Inflammatory macrophage treated with lipopolysaccharide for 1 hour (primary cell): ENCODE results near the gene CBX7.

ENCODE experiments used
- DNase-seq, 2 donors: peaks; one replicate each; pipeline ENCODE4 v3.0.0-alpha.2; 2020 to 2022

CBX7 gene

DNA sequence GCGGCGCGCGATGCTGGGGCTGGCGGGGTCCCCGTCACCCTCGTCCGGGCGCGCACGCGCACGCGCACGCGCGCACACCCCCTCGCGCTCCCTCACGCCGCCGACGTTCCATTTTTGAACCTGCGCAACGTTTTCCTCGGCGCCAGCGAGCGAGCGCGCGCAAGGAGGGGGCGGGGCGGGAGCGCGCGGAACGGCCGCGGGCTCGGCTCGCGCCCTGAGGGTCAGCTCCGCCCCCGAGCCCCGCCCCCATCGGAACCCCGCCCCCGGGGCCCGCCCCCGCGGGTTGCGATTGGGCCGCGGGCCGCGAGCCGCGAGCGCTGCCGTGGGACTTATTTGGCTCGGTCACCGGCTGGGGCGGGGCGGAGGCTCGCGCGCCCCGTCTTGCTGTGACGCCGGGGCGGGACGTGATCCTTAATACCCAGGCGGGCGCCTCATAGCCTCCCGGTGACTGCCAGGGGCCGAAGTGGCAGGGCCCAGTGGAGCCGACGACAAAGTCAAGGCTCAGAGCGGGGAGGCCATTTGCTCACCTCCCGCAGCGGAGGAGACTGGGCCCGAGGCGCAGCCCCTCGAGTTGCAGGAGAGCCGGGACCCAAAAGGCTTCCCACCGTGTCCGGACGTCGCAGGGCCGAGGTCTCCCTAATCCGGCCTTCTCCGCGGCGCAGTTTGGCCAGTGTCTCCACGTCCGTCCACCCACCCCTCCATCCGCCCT is at the start of gene CBX7:
TSS of gene CBX7 (minus strand) at position 170 of the 709 bp plus-strand sequence. CDS start 236 bp downstream, outside the sequence.
- DNase-seq, result peak; percentile 81 to 92

DNA sequence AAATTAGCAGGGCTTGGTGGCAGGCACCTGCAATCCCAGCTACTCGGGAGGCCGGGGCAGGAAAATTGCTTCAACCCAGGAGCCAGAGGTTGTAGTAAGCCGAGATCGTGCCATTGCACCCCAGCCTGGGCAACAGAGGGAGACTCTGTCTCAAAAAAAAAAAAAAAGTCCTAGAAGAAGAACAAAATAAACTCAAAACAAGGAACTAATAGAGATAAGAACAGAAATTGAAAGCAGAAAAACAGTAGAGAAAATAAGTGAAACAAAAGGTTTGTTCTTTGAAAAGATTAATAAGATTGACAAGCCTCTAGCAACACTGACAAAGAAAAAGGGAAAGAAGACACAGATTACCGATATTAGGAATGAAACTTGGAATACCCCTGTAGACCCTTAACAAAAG is 45.1 kb upstream of the CBX7 start:
- no peak for DNase-seq

DNA sequence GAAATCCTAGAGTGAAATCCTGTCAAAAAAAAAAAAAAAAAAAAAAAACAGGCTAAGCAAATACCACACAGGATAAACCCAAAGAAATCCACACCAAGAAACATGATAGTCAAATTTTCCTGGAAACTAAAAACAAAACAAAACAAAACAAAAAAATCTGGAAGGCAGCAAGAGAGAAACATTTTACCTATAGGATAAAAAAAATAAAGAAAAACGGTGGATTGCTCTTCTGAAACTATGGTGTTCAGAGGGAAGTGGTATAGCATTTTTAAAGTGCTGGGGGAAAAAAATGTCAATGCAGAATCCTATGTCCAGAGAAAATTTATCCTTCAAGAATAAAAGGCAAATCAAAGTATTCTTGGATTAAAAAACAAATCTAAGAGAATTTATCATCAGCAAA is 41.6 kb upstream of the CBX7 start:
- no peak for DNase-seq

DNA sequence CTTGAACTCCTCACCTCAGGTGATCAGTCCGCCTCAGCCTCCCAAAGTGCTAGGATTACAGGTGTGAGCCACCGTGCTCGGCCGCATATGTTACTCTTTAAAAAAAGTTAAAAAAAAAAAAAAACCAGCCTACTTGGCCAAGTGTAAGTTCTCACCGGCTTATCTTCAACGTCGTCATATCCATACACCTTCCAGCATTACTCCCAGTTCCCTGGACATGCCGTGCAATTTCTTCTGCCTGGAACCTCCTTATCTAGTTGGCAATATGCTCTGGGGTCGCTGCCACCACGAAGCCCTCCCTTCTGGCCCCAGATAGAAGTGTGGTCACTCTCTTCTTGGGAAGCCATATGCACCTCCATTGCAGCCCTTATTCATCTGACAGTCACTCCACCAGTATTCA is 36.3 kb upstream of the CBX7 start:
- no peak for DNase-seq

DNA sequence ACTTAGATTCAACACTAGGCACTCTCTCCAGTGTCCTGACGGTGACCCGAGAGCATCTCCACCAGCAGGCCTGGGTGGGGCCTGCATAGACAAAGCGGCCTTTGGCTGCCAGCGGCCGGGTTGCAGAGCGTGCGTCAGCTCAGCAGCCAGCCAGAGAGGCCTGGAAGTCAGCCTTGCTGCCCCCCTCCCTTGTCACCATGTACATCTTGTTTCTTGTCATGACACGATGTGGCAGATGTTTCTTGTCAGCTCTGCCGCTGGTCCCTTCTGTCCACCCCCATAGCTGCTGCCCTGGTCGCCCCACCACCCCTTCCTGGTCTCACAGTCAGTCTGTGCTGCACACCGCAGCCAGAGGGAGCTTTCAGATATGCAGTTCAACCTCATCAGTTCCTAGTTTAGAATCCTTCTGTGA is 33.1 kb upstream of the CBX7 start:
- no peak for DNase-seq

DNA sequence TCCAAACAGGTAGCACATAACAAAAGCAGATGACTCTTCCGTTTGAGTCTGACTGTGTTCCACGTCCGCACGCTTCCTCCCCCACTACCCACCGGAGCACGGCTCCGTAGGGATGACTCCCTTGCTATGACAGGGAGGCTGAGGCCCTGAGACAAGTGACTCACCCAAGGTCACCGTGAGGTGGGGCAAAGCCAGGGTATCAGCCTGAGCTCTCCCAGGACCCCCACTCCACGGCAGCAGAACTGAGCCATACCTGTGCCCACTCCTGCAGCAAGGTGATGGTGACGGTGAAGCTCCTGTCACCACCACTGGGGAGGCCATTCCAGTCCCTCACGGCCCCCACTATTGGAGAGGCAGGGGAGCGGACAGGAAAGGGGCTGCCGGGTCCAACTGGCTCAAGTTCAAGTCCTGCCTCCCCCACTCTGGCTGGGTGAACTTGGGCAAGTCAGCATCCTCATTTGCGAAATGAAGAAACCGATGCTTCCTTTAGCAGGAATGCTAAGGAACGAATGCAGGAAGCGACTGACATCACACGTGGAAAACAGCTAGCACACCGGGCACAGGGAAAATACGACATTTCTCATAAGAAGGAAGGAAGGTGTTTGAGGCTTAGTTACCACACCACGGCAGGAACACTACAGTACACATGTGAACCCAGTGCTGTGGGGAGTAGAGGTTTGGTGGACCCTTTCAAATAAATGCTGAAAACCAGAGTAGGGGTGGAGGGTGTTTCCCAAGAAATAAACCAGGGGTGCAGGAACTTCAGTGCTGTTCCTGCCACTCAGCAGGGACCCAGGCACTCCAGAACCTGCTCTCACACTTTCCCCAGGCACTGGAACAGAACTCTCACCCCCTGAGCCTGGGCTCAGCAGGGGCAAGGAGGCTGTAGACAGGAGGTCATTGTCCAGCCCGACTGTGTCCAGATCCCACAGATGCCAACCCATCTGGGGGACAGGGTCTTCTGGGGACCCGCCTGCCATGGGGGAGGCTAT is 32.4 kb upstream of the CBX7 start:
- DNase-seq, result no peak

DNA sequence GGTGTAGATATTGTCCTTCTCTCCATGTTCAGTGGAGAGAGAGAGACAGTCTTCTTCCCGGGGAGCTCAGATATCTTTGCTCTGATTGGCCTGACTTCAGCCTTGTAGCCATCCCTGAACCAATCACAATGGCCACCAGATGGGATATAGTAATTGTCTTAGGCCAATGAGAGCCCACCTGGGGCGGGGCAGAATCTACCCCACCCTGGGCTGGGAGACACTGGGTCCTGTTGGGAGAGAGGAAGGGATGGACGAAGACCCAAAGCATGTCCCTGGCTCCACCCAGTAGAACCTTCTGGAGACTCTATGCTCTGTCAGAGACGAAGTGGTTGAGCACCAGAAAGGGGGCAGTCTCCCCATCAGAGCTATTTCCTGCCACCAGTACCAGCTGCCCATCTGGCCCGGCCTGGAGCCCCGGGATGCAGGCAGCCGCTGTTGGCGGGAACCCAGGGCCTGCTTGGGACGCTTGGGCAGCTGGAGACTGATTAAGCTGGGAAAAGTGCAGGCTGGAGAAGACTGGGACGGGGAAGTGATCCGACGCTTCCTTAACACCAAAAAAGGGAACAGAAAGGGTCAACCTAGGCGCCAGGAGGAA is 31.6 kb upstream of the CBX7 start:
- DNase-seq, result no peak

DNA sequence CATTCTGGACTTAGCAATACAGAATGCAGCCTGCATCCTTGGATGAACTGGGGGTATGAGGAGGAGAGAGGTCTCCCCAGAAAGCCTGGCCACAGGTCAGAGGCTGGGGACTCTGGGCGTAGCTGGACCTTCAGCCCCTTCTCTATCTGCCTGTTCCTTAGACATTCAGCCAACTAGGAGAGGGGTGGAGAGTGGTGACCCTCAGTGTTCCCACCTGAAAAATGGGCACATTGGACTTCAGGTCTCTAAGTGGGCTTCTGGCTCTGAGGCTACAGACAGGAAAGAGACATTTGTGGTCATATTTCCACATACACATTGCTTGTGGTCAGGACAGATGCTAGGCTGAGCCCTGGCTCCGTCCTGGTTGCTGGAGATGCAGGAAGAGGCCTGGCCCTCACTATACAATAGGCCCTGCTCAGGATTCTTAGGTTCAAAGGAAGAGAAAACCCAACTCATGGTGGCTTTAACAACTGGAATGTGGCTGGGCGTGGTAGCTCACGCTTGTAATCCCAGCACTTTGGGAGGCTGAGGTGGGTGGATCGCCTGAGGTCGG is 30.1 kb upstream of the CBX7 start:
- DNase-seq, result no peak

DNA sequence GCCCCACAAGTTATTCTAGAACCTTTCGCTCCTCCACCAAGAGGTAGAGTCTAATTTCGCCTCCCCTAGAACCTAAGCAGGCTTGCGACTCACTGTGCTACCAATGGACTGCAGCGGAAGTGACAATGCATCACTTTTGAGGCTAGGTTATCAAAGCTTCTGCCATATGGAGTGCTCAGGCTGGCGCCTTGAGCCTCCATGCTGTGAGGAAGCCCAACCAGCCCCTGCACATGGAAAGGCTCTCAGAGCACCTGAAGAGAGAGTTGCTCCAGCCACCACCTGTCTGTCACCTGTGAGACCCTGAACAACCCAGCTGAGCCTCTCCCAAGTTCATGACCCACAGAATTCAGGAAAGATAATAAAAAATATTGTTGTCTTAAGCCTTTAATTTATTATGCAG is 29.3 kb upstream of the CBX7 start:
- DNase-seq, result no peak

DNA sequence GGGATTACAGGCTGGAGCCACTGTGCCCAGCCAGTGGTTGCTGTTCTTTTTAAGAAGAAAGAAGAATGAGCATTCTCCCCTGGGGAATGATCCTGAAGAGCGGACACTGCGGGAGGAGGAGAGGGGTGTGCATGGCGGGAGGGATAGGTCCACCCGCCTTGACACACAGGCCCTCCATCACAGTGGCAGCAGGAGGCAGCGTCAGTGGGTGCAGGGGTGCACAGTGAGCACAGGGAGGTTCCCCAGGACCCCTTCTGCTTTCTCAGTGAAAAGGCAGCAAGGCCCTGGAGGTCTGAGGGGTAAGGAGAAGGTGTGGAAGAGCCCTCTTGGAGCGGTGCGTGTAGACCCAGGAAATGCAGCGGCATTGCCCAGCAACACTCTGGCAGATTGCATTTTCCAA is 28.9 kb upstream of the CBX7 start:
- DNase-seq, result no peak

DNA sequence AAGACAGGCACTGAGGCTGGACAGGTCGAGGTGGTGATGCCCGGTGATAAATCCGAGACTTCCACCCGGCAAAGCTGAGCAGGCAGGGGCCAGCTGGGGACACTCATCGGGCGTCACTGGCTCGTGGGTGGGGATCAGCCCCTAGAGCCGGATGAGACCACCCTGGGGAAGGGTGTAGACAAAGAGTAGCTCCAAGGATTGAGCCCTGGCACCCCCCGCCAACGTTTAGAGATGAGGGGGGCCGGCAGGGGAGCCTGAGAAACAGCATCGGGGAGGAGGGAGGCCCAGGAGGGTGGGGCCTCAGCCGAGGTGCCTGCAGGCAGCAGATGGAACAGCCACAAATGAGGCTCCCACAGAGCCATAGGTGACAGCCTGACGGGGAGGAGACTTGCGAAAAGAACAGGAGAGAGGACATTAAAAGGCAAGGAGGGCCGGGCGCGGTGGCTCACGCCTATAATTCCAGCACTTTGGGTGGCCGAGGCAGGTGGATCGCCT is 27.4 kb upstream of the CBX7 start:
- DNase-seq, result no peak

DNA sequence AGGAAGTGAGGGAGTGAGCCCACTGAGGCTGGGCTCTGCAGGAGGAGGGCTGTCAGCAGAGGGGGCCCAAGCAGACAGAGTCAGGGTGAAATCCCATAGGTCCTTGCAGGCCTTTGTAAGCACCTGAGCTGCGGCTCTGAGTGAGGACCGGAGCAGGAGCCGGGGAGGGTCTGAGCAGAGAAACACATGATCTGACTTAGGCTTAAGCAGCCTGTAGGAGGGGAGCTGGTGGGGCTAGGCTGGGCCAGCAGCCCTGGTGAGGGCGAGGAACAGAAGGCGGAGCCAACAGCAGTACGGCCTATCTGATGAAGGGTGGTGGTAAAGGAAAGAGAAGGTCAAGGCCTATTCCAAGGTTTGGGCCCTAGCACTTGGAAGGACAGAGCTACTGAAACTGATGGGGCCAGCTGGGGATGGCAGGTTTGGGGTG is 26.9 kb upstream of the CBX7 start:
- no peak for DNase-seq

DNA sequence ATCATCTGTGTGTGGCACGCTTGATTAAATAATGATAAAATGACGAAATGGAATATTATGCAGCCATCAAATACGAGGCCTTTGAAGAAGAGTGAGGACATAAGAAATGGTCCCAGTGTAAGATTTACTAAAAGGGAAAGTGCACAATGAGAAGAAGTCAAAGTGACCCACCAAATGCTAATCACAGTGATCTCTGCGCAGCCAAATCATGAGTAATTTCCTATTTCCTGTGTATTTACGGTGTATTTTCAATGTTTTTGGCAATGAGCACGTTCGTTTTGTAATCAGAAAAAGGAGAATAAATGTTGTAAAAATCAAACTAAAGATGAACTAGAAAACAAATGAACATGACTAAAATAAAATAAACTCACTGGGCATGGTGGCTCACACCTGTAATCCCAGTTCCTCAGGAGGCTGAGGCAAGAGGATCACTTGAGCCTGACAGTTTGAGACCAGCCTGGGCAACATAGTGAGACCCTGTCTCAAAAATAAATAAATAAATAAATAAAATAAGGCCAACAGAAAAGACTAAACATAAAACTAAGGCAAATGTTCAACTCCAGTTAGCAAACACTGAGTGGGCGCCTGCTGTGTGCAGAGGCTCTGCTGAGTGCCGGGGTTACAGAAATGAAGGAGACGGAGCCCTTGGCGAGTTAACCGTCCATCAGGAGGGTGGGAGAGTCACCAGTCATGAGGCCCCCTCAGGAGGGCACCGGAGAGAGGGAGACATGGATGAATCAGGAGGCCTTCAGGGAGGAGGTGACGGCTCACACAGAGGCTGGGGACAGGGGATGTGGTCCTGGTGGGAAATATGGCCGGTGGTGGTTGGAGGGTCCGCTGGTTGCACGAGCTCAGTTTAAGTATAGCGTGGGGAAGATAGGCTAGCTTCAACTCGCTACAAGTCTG is 26.0 kb upstream of the CBX7 start:
- no peak for DNase-seq

DNA sequence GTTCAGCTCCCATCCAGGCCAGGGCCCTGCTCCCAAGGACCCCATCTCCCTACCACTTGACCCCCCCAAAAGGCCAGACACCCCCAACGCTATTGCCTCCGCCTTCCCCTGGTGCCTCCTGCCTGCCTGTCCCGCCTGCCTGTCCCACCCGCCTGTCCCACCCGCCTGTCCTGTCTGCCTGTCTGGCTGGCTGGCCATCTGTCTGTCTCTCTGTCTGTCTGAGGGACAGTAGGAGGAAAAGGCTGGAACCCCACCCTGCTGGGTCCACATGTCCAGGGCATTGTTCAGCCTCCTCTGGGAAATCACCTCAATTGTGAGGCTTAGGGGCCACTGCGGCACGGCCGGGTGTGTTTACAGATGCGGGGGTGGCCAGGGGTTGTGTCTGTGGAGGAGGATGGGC is 25.3 kb upstream of the CBX7 start:
- DNase-seq, result no peak

DNA sequence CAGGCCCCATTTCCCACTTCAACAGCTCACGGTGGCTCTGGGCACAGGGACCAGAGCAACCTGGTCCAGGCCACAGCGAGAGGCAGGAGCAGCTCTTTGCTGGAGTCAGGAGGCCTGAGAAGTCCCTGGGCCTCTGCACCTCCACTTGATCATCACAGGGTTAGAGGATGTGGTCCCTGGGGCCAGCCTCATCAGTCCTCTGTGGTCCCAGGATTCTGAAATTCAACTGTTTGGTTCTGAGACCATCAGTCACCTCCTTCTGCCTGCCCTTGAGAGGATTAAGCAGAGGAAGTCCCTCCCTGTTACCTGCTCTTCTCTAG is 24.9 kb upstream of the CBX7 start:
- DNase-seq, result no peak

DNA sequence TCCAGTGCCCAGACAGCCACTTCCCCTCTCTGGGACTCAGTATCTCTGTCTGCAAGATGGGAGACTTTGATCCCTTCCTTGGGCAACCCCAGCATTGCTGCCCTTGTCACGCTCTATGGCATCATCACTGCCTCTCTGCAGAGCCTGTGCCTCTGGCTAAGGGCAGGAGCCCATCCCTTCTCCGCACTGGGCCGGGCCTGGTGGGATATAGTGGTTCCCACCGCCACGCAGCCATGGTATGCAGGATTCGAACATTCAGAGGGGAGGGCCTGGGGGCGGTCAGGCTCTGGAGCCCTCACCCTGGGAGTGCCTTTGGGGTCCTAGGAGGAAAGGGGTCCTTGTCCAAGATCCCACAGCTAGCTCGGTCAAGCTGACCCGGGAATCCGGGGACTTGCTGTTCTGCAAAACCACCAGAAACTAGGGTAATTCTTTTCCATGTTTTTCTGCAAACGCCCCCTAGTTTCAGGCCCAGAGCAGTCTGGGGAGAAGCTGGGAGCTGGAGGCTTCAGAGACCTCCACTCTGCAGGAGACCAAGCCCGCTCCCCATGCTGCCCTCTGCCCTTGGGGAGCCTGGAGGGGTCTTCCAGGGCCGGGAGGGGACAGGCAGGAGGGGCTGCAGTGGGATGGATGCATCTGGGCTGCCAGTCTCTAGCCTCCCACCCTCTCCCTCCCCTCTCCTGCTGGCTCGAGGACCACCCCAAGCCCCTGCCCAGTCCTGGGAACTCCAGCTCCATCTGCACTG is 24.4 kb upstream of the CBX7 start:
- DNase-seq, result no peak

DNA sequence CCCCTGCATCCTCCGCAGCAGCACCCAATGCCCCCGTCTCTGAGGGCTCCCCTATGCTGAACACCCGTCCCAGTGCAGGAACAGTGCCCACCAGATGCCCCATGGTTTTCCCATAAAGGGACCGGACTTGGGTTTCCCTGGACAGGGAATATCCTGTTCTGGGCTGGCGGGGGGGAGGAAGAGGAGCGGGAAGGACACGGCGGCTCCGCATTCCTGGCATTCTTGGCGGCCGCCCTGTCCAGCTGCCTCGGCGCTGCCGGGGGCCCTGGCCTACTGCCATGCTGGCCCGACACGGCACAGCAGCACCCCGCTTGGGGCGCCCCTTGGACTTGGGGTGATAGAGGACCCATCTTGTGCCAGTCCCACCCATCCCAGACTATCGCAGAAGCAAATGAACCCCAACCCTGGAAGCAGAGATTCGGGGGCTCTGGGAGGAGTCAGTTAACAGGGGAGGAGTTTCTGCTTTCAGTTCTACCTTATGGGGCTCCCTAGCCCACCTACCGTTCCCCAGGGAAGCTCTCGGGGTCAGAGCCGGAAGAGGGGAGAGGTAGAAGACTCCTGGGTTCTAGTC is 23.7 kb upstream of the CBX7 start:
- no peak for DNase-seq

DNA sequence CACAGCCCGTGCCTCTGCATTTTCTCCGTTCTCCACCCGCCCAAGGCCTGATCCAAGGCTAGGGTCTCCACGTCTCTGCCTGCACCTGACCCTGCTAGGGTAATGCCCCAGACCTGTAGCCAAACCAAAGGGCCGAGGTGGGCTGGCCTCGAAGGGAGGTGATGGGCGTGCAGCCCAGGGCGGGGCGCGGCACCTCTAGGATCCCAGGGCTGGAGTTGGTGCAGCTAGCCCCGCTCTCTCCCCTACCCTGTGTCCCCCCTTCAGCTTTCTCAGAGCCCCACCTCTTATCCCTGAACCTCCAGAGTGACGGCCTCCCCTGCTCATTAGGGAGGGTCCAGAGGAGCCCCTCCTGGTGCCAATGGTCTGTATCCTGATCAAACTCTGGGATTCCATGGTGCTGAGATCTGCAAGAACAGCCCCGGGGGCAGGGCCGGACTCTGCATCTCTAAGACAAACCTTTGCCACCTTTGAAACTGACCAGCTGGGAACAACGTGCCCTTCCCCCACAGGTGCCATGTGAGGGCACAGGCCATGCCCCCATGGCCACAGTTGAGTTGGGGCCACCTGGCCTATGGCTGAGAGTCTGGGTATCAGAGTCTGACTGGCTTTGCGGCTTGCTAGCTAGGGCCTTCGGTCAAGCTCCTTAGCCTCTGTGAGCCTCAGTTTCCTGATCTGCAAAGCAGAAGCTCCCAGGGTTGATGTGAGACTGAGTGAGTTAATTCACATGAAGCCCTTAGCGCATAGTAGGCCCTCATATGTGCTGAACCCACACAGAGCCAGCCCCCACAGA is 23.1 kb upstream of the CBX7 start:
- no peak for DNase-seq

DNA sequence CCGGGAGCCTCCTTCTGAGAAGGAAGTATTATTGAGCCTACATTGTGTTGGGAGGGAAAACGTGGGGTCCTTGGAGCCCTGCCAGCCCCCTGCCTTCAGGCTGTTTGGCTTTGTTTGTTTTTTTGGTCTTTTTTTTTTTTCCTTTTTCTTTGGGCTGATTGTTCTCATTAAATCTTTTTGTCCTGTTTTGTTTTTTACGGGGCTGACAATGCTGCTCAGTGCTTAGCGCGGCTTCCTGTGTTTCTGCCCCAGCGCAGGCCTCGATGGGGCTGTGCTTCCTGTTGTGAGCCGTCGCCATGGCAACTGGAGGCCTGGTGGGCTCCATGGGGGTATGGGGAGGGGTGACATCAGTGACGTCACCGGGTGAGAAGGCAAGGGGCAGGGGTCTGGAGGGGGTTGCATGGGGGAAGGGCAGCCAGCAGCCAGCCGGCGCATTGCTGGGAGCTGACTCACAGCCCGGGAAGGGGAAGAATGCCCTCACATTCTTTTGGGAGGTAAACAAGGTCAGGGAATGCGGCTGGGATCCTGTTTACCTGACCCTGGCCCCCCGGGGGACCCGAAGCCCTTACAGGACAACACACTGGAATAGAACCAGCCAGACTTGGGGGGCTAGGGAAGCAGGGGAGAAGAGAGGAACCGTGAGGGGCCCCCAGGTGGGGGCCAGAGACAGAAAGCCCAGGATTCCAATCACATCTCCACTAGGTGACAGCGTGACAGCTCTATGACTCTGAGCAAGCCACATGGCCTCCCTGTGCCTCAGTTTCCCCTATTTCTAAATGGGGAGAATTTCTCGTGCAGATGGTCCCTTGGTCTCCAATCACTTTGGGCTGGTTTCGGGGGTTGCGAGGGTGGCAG is 22.2 kb upstream of the CBX7 start:
- no peak for DNase-seq
